SK-N-SH (cell line): Measurements from ENCODE around the gene CD300LG. TPM values are rescaled to one million over a fixed set of nuclear protein-coding genes. Genes with fewer than 3 reads are reported as not detected.

Experiments
- CTCF ChIA-PET: fragments of 300-600, 350-600 bp; formaldehyde crosslinking; extraction: SDS; loops from one replicate; lab custom pipeline; 2021; lab: Yijun Ruan, JAX
- POLR2A ChIA-PET: fragments of 350-600 bp; sonication (Branson Sonifier 250); formaldehyde crosslinking; extraction: SDS; loops from one replicate; lab custom pipeline; 2020; ENCODE audit warnings: antibody characterized with exemption, inconsistent platforms; lab: Yijun Ruan, JAX
- DNase-seq: peaks from one replicate; pipeline ENCODE4 v3.0.0; 2012
- H2AFZ ChIP-seq: fragments of 200-600 bp; sonication (generic); 2 replicates; pipeline ENCODE4 v1.8.1; 2016; ENCODE audit warnings: antibody characterized with exemption, mild to moderate bottlenecking, low read depth
- H3F3A ChIP-seq: fragments of 200-600 bp; sonication (generic); replicated peaks from 2 replicates; pipeline ENCODE3; 2016; ENCODE audit warnings: antibody characterized with exemption, mild to moderate bottlenecking; ENCODE audit not compliant: insufficient read depth
- H3K27ac ChIP-seq, 2 experiments: fragments of 200-500 bp in 1 of 2; fragments of 200-600 bp in 1 of 2; sonication (Bioruptor generic) in 1 of 2; sonication (generic), shearing (Covaris generic) in 1 of 2; 2 replicates each; pipeline versions ENCODE4 v1.5.1 to v1.6.1; 2014 to 2016; ENCODE audit warnings: low read depth in 2 of 2, inconsistent platforms in 1 of 2, low read length in 1 of 2, mild to moderate bottlenecking in 1 of 2, mixed read lengths in 1 of 2
- H3K27me3 ChIP-seq: fragments of 200-600 bp; sonication (generic), shearing (Covaris generic); 2 replicates; pipeline ENCODE4 v1.6.1; 2016; ENCODE audit warnings: mixed run types; ENCODE audit not compliant: insufficient read depth
- H3K36me3 ChIP-seq, 2 experiments: fragments of 200-500 bp in 1 of 2; fragments of 200-600 bp in 1 of 2; sonication (Bioruptor generic) in 1 of 2; sonication (generic) in 1 of 2; replicated peaks in 1 of 2; 2 replicates each; pipeline versions ENCODE3 to v1.5.1; 2014 to 2016; ENCODE audit warnings: low read length in 1 of 2, mild to moderate bottlenecking in 1 of 2; ENCODE audit not compliant: insufficient read depth in 2 of 2, control insufficient read depth in 1 of 2
- H3K4me1 ChIP-seq, 2 experiments: fragments of 200-500 bp in 1 of 2; fragments of 200-600 bp in 1 of 2; sonication (Bioruptor generic) in 1 of 2; sonication (generic), shearing (Covaris generic) in 1 of 2; 2 replicates each; pipeline versions ENCODE4 v1.5.1 to v1.6.1; 2014 to 2016; ENCODE audit warnings: low read depth in 1 of 2, low read length in 1 of 2, mixed run types in 1 of 2; ENCODE audit not compliant: insufficient read depth in 2 of 2, control insufficient read depth in 1 of 2
- H3K4me2 ChIP-seq: fragments of 200-600 bp; sonication (generic), shearing (Covaris generic); 2 replicates; pipeline ENCODE4 v1.6.1; 2017; ENCODE audit warnings: mixed run types
- H3K4me3 ChIP-seq, 2 experiments: fragments of 200-500 bp in 1 of 2; fragments of 200-600 bp in 1 of 2; sonication (Bioruptor generic) in 1 of 2; sonication (generic), shearing (Covaris generic) in 1 of 2; 2 replicates each; pipeline versions ENCODE4 v1.5.1 to v1.8.1; 2014 to 2016; ENCODE audit warnings: low read depth in 2 of 2, inconsistent platforms in 1 of 2, low read length in 1 of 2, mild to moderate bottlenecking in 1 of 2, mixed read lengths in 1 of 2, moderate library complexity in 1 of 2
- H3K79me2 ChIP-seq: fragments of 200-600 bp; sonication (generic); 2 replicates; pipeline ENCODE4 v1.8.1; 2017; ENCODE audit warnings: mild to moderate bottlenecking; ENCODE audit not compliant: insufficient read depth
- H3K9ac ChIP-seq: fragments of 200-600 bp; sonication (generic); 2 replicates; pipeline ENCODE4 v1.6.1; 2017; ENCODE audit warnings: mixed run types
- H3K9me2 ChIP-seq: fragments of 200-600 bp; sonication (generic); 2 replicates; pipeline ENCODE4 v1.6.1; 2017; ENCODE audit warnings: mixed run types
- H3K9me3 ChIP-seq: fragments of 200-600 bp; sonication (generic); 2 replicates; pipeline ENCODE4 v1.6.1; 2017; ENCODE audit warnings: mixed run types, mild to moderate bottlenecking, moderate library complexity
- H4K20me1 ChIP-seq: fragments of 200-600 bp; sonication (generic); 2 replicates; pipeline ENCODE4 v1.6.1; 2017; ENCODE audit warnings: mild to moderate bottlenecking, mixed run types; ENCODE audit not compliant: insufficient read depth
- CHD2 ChIP-seq: fragments of 150-350 bp; IDR thresholded peaks from 2 replicates; pipeline ENCODE4 v1.6.1; 2018; ENCODE audit warnings: low read length; ENCODE audit not compliant: partially characterized antibody
- EP300 ChIP-seq, 2 experiments: IDR thresholded peaks; 2 replicates each; pipeline versions ENCODE4 v1.4.0 to v1.6.1; 2012; ENCODE audit warnings: borderline replicate concordance in 1 of 2, low read depth in 1 of 2, low read length in 1 of 2
- EZH2phosphoT487 ChIP-seq: fragments of 200-600 bp; sonication (generic); IDR thresholded peaks from 2 replicates; pipeline ENCODE4 v1.6.1; 2017; ENCODE audit warnings: low read depth, mixed run types, mild to moderate bottlenecking, antibody characterized with exemption, moderate library complexity, borderline replicate concordance
- FOXM1 ChIP-seq: IDR thresholded peaks from 2 replicates; pipeline ENCODE4 v1.4.0; 2012; ENCODE audit warnings: low read depth, mild to moderate bottlenecking
- GATA2 ChIP-seq: sonication (generic); formaldehyde crosslinking; IDR thresholded peaks from 2 replicates; pipeline ENCODE4 v1.5.0; 2020; ENCODE audit warnings: mild to moderate bottlenecking, missing genetic modification reagents
- NFIC ChIP-seq: IDR thresholded peaks from 2 replicates; pipeline ENCODE4 v1.4.0; 2012; ENCODE audit warnings: borderline replicate concordance
- NRF1 ChIP-seq: IDR thresholded peaks from 2 replicates; pipeline ENCODE4 v1.6.1; 2012; ENCODE audit warnings: low read depth, mild to moderate bottlenecking, low read length
- POLR2AphosphoS5 ChIP-seq: IDR thresholded peaks from 2 replicates; pipeline ENCODE4 v1.6.1; 2012; ENCODE audit warnings: low read depth, low read length
- RCOR1 ChIP-seq: fragments of 150-350 bp; IDR thresholded peaks from 2 replicates; pipeline ENCODE4 v1.6.1; 2017; ENCODE audit warnings: antibody characterized with exemption, low read length
- RFX5 ChIP-seq: IDR thresholded peaks from 2 replicates; pipeline ENCODE4 v1.6.1; 2012; ENCODE audit warnings: mild to moderate bottlenecking, improper control_type of control experiment, low read length
- RXRA ChIP-seq: IDR thresholded peaks from 2 replicates; pipeline ENCODE4 v1.4.0; 2012; ENCODE audit warnings: low read depth, mild to moderate bottlenecking, borderline replicate concordance
- TAF1 ChIP-seq: IDR thresholded peaks from 2 replicates; pipeline ENCODE4 v1.6.1; 2012; ENCODE audit warnings: low read depth, mild to moderate bottlenecking, low read length, moderate library complexity, borderline replicate concordance
- TCF12 ChIP-seq: IDR thresholded peaks from 2 replicates; pipeline ENCODE4 v1.4.0; 2012
- TEAD4 ChIP-seq: IDR thresholded peaks from 2 replicates; pipeline ENCODE4 v1.4.0; 2012; ENCODE audit warnings: mild to moderate bottlenecking, borderline replicate concordance; ENCODE audit not compliant: insufficient read depth
- YY1 ChIP-seq: IDR thresholded peaks from 2 replicates; pipeline ENCODE4 v1.4.0; 2012; ENCODE audit warnings: low read depth, mild to moderate bottlenecking
- WGBS: methylation state at CpG from one replicate; pipeline ENCODE4 v1.1.6; 2017; ENCODE audit warnings: low lambda C conversion rate; 5-methylcytosine and 5-hydroxymethylcytosine counted together
- polyA plus RNA-seq, 3 experiments: library from polyadenylated mRNA; depleted of rRNA; stranded (reverse); fragments of >200 nt; gene quantifications; 2 replicates each; pipeline ENCODE4 v1.2.3, GENCODE V29; 2012
- TF ChIP-seq, protein P1 (sequence below): fragments of 150-350 bp; IDR thresholded peaks from 2 replicates; pipeline ENCODE4 v1.6.1; 2017; ENCODE audit warnings: antibody characterized with exemption, low read length, low read depth, borderline replicate concordance
- TF ChIP-seq, protein P2 (sequence below): IDR thresholded peaks from 2 replicates; pipeline ENCODE4 v1.6.1; 2012; ENCODE audit warnings: mild to moderate bottlenecking, low read depth, low read length, moderate library complexity
- TF ChIP-seq, protein P3 (sequence below): IDR thresholded peaks from 2 replicates; pipeline ENCODE4 v1.4.0; 2012; ENCODE audit warnings: low read depth, borderline replicate concordance

The CD300LG gene
- polyA plus RNA-seq, 1 of the 3 experiments (the other 2 are of a cell fraction) = not detected

DNA sequence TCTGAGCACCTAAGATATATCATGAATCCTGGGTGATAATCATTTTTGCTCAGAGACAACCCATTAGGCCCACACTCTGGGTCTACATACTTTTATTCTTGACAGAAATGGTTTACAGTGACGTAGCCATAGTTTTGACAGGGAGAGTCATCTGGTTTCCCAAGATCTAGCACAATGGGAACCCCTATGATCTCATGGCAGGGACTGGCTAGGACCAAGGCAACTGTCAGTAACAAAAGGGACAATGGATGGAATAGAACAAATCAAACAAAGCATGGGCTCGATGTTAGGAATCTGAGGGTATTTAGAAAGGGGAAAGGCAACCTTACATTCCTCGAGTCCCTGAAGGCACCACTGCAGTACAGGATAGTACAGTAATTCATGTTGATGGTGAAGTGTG lies 46.2 kb upstream of the CD300LG start:
- H3K4me3 ChIP-seq = no peak overlapping the region
- WGBS = 94% methylated on average over 3 of the region's 3 CpGs
- TF ChIP-seq, protein P1, sequence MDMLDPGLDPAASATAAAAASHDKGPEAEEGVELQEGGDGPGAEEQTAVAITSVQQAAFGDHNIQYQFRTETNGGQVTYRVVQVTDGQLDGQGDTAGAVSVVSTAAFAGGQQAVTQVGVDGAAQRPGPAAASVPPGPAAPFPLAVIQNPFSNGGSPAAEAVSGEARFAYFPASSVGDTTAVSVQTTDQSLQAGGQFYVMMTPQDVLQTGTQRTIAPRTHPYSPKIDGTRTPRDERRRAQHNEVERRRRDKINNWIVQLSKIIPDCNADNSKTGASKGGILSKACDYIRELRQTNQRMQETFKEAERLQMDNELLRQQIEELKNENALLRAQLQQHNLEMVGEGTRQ = no peak
- TF ChIP-seq POLR2AphosphoS5 (no peak), TCF12 (no peak), RCOR1 (no peak), NRF1 (no peak)
- no peak overlapping the region for H3K4me2 ChIP-seq
- ChIA-PET CTCF (interaction anchor here (0.7 to 2.0 kb wide), 5 partner anchors 18 to 80 kb away, joined by 3 to 7 read pairs (median 3); no protein-coding TSS in a partner anchor), POLR2A (no interaction called here)
- peaks cover 4 to 29% of the 10 kb centered on the region in 2 experiments for H3K36me3 ChIP-seq
- H3K9me3 ChIP-seq = no peaks in the 10 kb centered on the region
- H3K79me2 ChIP-seq = no peaks in the 10 kb centered on the region
- no peaks in the 10 kb centered on the region for H3K9me2 ChIP-seq
- H3K27ac ChIP-seq = no peak overlapping the region
- no peak for DNase-seq
- H2AFZ ChIP-seq = no peak overlapping the region
- H3K9ac ChIP-seq = no peak overlapping the region
- no peaks in the 10 kb centered on the region for H4K20me1 ChIP-seq
- no peaks in the 10 kb centered on the region for H3K4me1 ChIP-seq
- H3F3A ChIP-seq = peaks cover 15% of the 10 kb centered on the region
- H3K27me3 ChIP-seq = no peaks in the 10 kb centered on the region

DNA sequence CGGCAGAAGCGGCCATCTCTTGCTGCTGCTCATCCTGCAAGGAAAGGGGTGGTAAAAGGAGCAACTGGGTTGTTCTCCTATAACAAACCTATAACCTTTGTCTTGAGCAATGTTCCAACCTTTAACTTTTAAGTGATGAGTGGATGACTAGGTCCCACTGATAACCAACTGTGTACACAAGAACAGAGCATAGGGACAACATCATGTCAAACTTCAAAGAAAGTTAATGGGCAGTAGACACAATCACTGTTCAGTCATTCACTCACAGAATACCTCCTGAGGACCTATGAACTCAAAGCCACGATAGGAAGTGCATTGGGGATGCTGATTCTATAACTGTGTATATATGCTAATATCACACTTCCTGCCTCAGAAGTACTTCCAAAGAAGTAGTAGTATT lies 45.1 kb upstream of the CD300LG start:
- Histone ChIP-seq H3K9ac (no peak overlapping the region), H3K9me2 (no peaks in the 10 kb centered on the region), H3K27me3 (no peaks in the 10 kb centered on the region)
- TF ChIP-seq YY1 = no peak
- no peak for TF ChIP-seq CHD2
- TF ChIP-seq EP300 (IDR thresholded peaks at IDR 0.05; ENCODE audit: borderline replicate concordance in 1 of 2, low read depth in 1 of 2, low read length in 1 of 2) = no peak
- no peak for TF ChIP-seq GATA2 (CRISPR knock-in tag)
- no peak for TF ChIP-seq RFX5
- TF ChIP-seq RXRA = no peak
- no peak for TF ChIP-seq FOXM1
- no peak for TF ChIP-seq NFIC
- TF ChIP-seq, protein P2, sequence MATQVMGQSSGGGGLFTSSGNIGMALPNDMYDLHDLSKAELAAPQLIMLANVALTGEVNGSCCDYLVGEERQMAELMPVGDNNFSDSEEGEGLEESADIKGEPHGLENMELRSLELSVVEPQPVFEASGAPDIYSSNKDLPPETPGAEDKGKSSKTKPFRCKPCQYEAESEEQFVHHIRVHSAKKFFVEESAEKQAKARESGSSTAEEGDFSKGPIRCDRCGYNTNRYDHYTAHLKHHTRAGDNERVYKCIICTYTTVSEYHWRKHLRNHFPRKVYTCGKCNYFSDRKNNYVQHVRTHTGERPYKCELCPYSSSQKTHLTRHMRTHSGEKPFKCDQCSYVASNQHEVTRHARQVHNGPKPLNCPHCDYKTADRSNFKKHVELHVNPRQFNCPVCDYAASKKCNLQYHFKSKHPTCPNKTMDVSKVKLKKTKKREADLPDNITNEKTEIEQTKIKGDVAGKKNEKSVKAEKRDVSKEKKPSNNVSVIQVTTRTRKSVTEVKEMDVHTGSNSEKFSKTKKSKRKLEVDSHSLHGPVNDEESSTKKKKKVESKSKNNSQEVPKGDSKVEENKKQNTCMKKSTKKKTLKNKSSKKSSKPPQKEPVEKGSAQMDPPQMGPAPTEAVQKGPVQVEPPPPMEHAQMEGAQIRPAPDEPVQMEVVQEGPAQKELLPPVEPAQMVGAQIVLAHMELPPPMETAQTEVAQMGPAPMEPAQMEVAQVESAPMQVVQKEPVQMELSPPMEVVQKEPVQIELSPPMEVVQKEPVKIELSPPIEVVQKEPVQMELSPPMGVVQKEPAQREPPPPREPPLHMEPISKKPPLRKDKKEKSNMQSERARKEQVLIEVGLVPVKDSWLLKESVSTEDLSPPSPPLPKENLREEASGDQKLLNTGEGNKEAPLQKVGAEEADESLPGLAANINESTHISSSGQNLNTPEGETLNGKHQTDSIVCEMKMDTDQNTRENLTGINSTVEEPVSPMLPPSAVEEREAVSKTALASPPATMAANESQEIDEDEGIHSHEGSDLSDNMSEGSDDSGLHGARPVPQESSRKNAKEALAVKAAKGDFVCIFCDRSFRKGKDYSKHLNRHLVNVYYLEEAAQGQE = no peak
- no peak for TF ChIP-seq RCOR1
- TF ChIP-seq EZH2phosphoT487 = no peak
- TF ChIP-seq, protein P3, sequence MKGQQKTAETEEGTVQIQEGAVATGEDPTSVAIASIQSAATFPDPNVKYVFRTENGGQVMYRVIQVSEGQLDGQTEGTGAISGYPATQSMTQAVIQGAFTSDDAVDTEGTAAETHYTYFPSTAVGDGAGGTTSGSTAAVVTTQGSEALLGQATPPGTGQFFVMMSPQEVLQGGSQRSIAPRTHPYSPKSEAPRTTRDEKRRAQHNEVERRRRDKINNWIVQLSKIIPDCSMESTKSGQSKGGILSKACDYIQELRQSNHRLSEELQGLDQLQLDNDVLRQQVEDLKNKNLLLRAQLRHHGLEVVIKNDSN = no peak
- no peak for TF ChIP-seq TEAD4
- TF ChIP-seq TAF1 = no peak
- TF ChIP-seq, all 33 proteins: peak for 0
- no peaks in the 10 kb centered on the region for H3K79me2 ChIP-seq
- ChIA-PET POLR2A (no interaction called here), CTCF (no interaction called here)
- no peak overlapping the region for H3K4me3 ChIP-seq
- 92% methylated on average over 3 of the region's 3 CpGs for WGBS
- no peak overlapping the region for H3K27ac ChIP-seq
- no peak overlapping the region for H2AFZ ChIP-seq
- no peak for DNase-seq
- H4K20me1 ChIP-seq = no peaks in the 10 kb centered on the region
- H3K4me1 ChIP-seq = no peaks in the 10 kb centered on the region
- no peaks in the 10 kb centered on the region for H3K9me3 ChIP-seq
- H3K4me2 ChIP-seq = no peak overlapping the region
- H3F3A ChIP-seq = peaks cover 20% of the 10 kb centered on the region
- H3K36me3 ChIP-seq = peaks cover 4 to 33% of the 10 kb centered on the region in 2 experiments
